GM21723 (cell line): ENCODE measurements around the gene LCAT.
"Not testable (repeated sequence)": the region's sequence is repeated elsewhere in the genome, so short reads cannot be mapped to it uniquely, and the experiment has no call there.

ENCODE experiments used
- ATAC-seq: cut with Tn5 transposase; IDR thresholded peaks from one replicate; pipeline ENCODE4 v1.9.1; 2021; ENCODE audit warnings: mild to moderate bottlenecking, moderate library complexity; ENCODE audit not compliant: unreplicated experiment

Gene LCAT

DNA sequence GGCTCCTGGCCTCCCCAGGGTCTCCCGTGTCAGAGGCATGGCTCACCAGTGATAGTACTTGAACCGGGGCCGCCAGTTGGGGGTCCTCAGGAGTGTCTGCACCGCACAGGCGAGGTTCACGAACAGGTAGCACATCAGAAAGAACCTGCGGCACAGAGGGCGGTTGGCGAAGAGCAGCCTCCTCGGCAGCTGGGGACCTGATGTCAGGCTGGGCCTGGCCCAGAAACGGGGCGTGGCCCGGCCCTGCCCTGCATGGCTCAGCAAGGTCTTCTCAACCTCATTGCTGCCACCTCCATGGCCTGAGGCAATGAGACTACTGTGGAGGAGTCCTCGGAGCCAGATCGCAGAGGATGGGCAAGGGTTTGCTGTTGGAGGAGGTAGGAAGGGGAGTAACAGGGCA, 4.1 kb upstream of the LCAT start:
- no peak for ATAC-seq

DNA sequence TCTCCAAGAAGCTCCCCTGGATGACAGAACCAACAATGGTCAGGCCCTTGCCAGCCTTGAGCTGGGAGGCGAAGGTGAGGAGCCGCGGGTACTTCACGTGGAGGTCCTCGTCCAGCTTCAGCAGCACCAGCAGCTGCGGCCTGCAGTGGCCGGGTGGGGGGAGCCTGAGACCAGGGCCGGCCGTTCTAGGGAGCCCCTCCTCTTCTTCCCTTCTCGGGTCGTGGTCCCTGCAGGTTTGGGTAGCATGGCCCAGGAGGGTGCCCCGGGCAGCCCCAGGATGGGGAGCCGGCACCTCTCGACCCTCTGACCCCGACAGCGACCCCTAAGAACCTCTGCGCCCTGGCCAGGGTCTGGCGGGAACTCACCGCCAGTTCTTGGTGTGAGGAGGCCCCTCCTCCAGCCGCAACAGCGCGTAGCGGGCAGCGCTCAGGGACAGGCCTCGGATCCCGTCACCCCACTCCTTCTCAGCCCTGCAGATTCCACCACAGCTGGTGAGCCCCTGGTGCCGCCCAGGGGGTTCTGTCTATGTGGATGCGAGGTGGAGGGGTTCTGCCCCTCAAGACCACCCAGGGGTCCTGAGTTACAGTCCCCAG, 3.1 kb upstream of the LCAT start:
- no peak for ATAC-seq

DNA sequence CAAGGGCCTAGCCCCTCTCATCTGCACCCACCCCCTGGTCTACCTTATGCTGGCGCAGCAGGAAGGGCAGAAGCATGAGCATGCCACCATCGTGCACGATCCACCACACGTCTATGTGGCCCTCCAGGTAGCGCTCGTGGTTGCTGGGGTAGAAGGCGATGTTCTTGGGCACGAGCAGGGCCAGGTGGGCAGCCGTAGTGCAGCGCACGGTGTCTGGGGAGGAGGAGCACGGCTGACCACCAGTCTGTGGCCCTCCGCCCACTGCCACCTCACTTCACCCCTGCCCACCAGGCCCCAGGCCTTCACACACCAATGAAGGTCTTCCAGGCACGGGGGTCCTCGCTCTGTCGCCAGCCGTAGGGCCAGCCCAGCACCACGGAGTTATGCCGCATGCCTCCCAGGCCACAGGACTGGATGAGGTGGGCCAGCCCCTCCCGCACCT, 2.2 kb upstream of the LCAT start:
- no peak for ATAC-seq

DNA sequence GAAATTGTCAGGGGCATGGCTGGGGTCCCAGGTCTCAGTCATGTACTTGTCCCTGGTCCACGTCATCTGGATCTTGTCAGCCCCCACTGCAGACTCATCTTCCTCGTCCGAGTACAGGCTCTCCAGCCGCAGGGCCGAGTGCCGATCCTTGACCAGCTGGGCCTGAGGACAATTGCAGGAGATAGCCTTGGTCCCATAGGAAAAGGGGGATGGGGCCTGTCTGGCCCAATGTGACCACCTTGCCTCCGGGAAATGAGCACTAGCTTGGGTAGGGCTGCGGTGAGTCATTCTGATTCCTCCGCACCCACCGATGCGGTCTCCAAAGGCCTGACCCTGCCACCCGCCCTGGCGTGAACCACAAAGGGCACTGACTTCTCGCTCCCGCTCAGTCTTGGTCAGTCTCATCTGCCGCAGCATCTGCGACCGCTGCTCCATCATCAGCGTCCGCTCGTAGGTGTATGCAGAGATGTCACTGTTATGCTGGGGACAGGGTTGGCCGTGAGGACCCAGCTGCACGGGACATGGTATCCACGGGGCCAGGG, 1.5 kb upstream of the LCAT start:
- no peak for ATAC-seq

DNA sequence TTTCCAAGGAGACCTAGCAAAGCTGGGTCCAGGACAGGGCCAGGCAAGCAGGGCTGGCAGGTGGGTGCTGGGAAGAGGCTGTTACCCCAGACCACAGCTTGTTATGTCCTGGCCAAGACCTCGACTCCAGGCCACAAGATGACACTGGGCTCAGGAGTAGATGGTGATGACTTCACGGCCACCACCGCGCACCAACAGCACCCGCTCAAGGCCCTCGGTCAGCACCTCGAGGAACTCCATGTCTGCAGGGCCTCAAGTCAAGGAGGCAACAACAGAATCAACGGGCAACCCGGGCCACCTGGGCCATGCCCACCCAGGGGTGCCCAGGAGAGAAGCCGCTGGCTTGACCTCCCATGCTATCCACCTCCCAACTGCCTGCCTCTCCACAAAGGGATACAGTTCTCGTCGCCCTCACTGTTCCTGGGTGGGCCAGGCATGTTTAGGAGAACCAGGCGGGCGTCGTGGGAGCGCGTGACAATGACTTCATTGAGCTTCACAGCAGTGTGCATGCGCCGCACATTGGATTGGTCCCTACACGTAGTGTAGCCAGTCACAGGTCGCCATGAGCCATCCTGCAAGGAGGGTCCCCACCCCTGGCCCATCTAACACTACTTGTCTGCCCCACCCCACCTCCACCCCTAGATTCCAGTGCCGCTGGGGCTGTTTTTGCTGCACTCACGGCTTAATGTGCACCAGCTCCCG, 921 bp upstream of the LCAT start:
- no peak for ATAC-seq

DNA sequence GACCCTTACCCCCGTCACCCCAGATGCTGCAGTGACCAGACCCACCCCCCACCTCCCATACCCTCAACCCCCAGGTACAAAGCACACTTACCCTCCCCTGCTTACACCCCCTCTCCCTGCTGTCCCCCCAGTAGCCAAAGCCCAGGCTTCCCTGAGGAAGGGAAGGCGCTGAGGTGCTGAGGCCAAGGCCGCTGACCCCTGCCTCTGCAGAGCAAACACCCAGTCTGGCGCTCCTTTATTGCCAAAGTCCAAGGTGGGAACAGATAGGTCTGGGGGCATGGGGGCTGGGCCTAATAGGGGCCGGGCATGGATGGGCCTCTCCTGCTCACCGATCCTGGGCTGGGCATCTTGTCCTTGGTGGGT, 683 bp downstream of the LCAT start:
- no peak for ATAC-seq

DNA sequence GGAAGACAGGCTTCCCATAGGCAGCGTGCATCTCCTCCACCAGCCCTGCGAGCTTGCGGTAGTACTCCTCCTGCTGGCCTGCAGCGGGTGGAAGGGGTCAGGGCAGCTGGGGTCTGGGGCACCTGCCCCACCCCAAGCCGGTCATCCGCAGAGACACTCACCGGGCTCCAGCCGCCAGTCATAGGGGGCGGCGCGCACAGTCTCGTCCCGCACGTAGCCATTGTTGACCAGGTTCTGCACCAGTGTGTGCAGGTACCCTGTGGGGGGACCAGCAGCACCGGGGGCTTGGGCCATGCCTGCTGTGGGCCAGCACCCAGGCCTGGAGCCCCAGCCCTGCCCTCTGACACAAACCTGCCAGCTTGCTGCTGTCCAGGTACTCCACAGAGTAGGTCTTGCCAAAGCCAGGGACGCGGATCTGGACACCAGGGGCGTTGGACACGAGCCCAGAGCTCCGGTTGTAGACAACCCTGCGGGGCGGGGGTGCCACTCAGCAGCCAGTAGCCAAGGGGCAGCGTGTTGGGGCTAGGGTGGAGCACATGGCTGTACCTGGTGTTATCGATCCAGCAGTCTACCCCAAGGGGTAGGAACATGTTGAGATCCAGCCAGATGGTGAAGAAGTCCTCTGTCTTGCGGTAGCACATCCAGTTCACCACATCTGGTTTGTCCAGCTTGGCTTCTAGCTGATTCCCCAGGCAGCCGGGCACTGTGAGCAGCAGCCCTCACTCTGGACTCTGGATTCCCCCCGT, 1.2 kb downstream of the LCAT start:
- no peak for ATAC-seq

DNA sequence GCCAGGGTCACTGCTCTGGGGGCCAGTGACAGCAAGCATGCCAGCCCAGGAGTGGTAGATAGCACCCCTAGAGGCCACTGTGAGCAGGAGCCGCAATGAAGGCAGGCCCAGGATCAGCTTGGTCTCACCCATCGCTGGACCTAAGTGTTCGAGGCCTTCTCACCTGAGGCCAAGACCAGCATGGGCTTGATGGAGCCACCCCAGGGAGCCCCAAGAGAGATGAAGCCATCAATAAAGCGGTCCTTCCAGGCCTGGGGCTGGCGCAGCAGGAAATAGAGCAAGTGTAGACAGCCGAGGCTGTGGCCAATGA, 1.8 kb downstream of the LCAT start:
- ATAC-seq, result no peak

DNA sequence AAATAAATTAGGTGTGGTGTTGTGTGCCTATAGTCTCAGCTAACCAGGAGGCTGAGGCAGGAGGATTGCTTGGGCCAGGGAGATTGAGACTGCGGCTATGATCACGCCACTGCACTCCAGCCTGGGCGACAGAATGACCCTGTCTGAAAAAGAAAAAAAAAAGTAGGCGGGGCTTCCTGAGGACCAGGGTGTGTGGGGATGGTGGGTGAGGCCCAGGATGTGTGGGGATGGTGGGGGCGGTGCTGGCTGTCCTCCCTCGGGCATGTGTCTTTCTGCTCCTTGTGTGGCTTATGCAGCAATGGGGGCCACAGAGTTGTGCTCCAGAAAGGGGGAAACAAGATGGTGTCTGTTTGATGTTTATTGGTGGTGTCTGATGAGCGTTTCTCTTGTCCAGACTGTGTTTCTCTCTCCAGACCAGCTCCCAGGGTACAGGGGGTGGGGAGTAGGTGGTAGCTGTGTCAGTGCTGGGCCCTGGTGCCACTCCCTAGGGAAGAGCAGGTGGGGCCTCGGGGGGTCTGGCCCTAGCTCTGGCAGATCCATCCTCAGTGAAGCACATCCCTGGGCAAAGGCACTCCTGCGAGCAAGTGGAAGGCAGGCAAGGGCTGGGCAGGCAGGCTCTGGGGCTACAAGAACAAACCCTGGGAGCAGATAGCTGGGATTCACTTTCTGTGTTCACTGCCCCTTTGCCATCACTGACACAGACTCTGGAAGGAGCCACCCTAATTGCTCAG, 2.3 kb downstream of the LCAT start:
- no peak for ATAC-seq

DNA sequence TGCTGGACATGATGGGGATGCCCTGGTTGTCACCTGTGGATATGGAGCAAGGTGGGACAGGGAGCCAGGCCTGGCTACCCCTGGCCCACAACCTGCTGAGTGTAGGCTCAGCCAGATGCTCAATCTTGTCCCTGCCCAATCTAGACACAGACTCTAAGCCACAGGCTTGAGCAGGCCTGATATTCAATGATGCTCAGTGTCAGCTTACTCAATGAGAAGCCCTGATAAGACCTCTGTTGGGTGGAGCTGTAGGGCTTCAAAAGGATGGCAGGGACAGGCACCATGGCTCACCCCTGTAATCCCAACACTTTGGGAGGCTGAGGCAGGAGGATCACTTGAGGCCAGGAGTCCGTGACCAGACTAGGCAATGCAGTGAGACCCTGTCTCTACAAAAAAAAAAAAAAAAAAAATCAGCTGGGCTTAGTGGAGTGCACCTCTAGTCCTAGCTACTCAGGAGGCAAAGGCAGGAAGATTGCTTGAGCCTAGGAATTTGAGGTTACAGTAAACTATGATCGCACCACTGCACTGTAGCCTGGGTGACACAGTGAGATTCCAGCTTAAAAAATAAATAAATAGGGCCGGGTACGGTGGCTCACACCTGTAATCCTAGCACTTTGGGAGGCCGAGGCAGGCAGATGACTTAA, 3.4 kb downstream of the LCAT start:
- no peak for ATAC-seq

DNA sequence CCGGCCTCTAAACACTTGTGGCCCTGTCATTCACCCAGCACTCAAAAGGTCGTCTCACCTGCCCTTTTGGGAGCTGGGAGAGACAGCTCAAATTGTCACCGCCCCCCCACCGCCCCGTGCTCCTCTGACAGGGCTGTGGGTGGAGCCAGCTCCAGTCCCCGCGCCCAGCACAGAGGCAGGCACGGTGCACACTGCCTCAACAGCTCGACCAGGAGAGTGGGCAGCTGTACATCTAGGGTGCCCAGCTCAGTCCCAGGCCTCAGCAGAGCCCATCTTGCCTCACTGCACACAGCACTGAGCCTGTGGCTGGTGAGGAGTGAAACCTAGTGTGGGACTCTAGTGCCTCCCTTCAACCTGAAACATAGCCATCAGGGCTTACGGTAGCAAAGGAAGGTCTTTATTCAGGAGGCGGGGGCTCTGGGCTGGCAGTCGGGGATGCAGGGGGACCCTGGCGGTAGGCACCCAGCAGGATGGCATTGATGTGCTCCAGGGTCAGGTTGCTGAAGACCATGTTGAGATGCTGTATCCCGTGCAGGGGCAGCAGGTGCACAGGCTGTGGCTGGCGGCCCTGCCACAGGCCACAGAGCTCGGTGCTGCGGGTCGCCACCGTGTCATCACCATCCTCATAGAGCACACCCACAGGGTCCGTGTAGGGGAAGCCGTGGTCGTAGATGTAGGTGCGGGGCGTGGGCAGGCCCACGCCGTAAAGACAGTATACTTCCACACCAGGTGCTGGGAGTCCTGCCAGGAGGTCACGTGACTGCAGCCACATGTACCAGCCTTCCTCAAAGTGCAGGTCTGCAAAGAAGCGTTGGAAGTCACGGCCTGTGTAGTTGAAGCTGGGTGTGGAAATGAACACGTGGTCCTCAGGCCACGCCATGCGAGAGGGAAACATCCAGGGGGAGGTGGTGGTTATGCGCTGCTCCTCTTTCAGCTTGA, 4.1 kb downstream of the LCAT start:
- no peak for ATAC-seq

DNA sequence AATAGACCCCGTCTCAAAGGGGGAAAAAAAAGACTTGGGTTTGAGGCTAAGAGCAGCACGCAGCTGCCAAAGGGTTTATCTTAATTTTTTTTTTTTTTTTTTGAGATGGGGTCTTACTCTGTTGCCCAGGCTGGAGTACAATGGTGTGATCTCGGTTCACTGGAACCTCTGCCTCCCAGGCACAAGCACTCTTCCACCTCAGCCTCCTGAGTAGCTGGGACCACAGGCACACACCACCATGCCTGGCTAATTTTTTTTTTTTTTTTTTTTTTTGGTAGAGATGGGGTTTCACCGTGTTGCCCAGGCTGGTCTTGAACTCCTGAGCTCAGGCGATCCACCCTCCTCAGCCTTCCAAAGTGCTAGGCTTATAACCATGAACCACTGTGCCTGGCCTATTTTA, 6.2 kb downstream of the LCAT start:
- not testable (repeated sequence) for ATAC-seq

DNA sequence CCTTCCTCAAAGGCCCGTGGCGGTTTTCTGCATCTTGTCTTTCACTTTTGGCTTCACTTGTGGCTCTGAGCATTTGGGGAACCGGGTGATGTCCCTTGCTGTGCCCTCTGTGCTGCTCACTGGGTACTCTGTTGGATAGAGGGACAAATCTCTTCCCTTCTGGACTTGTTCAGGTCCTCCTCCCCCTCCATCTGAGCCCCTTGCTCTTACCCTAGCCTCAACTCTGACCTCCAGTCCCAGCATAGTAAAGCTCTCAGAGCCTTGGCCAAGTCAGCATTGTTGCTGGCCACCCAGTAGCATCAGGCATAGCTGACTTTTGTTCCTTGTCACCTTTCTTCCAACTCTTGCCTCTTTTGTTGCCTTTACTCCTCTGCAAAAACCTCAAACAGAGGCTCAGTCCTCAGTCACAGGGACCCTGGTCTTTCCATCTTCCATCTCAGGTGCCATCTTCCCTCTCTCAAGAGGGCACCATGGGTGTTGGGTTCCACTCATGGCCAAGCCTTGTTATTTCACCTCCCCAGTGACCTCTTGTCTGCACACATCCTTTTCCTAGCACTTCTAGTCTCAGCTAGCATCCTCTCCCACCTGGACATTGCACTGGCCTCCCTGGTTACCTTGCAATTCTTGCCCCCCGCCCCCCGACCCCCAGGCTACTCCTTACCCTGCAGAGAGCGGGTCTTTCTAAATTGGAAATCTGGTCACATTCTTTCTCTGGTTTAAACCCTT, 6.9 kb downstream of the LCAT start:
- ATAC-seq, result peak; percentile 63

DNA sequence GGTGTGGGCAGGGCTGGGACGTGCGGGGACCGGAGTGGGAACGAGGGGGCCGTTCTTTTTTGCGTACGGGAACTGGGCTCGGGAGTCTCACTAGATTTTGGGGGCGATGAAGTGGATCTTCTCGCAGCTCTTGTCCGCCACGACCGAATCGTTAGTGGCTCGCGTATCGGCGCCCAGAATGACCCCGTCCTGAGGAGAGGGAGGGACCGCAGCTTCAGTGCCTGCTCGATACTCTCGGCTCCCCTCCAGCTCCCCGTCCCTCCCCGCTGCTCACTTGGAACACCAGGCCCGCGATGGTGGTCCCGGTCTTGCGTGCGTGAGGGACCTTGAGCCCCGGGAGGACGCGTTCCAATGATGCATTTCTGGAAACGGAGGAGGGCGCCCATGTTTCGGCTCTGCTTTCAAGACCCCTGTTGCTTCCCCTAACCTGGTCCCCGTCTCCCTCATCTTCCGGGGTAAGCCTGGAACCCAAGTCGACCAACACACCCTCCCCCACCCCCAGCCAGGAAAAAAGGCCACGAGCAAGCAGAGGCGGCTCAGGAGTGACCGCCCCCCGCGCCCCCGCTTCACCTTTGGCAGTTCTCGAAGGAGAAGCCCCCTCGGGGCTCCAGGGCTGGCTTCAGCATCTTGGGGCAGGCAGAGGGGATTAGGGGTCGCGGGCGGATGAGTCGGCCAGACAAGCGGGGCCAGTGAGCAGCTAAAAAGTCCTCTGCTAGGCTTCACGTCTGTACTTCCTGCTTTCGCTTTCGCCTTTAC, 7.6 kb downstream of the LCAT start, which contains the start of gene PSMB10:
PSMB10 (minus strand) TSS at position 727 of the 756 bp plus-strand sequence; CDS start at position 626, 101 bp downstream.
- ATAC-seq, result peak; percentile 7

DNA sequence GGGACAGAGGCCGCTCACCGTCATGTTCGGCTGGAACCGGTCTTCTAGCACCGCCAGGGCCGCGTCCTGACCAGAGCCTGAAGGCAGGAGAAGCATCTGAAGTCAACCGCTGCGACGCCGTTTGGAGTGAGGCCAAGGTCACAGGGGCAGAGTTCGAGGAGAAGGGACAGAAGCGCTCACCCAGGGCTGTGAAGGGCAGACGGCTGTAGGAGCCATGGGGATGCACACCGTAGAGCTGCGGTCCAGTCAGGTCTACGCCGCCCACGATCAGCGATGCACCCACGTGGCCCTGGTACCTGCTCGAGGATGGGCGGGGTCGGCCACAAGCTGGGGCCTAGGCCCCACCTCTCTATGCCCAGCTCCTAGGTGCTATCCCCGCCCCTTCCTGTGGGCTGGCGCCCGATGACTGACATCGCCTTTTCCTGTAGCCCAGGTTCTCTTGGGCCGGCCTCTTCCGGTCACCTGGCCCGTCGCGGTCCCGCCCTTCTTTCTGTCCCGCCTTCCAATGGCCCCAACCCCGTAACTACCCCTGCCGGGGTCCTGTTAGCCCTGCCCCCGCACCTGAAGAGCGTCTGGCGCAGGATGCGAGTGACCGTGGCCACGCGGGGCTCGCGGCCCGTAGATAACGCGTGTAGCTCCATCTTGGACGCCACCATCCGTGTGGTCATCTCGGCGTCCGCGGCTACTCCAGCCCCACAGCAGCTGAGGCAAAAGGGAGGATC, 8.4 kb downstream of the LCAT start:
- ATAC-seq, result peak; percentile 87

DNA sequence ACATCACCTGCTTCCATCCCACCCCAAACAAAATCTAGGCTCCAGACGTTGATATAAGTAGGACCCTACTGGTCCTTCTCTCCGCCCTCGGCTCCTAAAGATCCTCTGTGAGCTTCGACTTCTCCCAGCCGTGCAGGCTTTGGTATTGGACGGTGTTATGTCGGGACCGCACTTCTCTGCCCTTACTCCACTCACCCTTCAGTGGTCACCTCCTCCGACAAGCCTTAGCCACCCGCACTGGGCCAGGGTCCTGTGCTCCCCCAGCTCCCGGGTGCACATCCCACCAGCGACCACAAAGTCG, 8.9 kb downstream of the LCAT start:
- no peak for ATAC-seq

DNA sequence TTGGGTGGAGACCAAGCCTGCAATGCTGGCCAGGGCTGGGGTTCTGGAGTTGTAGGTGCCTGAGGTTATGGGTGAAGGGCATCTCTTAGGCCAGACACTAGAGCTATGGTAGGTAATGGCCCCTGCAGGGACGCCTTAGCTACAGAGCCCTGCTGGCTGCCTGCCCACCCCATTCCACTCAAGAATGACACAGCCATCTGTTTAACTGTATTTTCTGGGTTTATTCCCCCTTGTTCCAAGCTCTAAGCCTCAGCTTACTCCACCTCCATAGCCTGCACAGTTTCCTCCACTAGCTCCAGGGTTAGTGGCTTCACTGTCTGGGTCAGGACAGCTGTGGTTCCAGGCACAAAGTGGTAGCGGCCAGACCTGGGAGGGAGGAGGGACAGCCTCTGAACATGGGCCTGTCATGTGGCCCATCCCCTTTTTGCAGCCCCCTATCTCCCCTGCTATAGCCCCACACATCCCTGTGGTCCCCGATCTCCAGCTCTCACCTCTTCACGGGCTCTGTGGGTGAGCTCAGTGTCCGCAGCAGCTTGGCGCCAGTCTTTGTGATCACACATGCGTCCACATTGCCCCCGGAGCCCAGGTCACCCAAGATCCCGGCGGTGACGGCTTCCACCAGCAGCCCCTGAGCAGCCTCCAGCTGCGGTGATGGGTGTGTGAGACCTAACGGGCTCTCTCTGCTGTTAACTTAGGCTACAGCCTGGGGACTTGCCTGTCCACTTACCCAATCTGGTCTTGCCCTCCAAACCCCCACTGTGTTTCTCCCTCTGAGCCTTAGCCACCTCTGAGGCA, 9.4 kb downstream of the LCAT start:
- no peak for ATAC-seq
